HL-60 (cell line): ENCODE measurements around the gene FGF14.

Source experiments
- DNase-seq, 2 experiments: peaks; one replicate each; pipeline ENCODE4 v3.0.0-alpha.2; 2010 to 2020; ENCODE audit warnings: low read depth in 1 of 2, low spot score in 1 of 2
- H3K27ac ChIP-seq: fragments of 250-450 bp; sonication (Bioruptor Pico); replicated peaks from 2 replicates; pipeline ENCODE4 v1.5.1; 2020; ENCODE audit warnings: mild to moderate bottlenecking, moderate library complexity
- H3K27me3 ChIP-seq: fragments of 250-450 bp; sonication (Bioruptor Pico); 2 replicates; pipeline ENCODE4 v1.5.1; 2021; ENCODE audit warnings: mild to moderate bottlenecking, moderate library complexity; ENCODE audit not compliant: insufficient read depth, poor library complexity, severe bottlenecking
- H3K4me3 ChIP-seq: replicated peaks from 2 replicates; pipeline ENCODE4 v1.5.1; 2011; ENCODE audit warnings: mild to moderate bottlenecking, control low read depth, low read length; ENCODE audit not compliant: insufficient read depth
- GABPA ChIP-seq: IDR thresholded peaks from 2 replicates; pipeline ENCODE4 v1.6.1; 2012; ENCODE audit warnings: low read depth
- POLR2AphosphoS5 ChIP-seq: IDR thresholded peaks from 2 replicates; pipeline ENCODE4 v1.6.1; 2012; ENCODE audit warnings: low read depth
- SPI1 ChIP-seq: IDR thresholded peaks from 2 replicates; pipeline ENCODE4 v1.6.1; 2012; ENCODE audit warnings: low read depth, mild to moderate bottlenecking, borderline replicate concordance
- TF ChIP-seq, protein P1 (sequence below): IDR thresholded peaks from 2 replicates; pipeline ENCODE4 v1.6.1; 2012; ENCODE audit warnings: low read depth; ENCODE audit not compliant: insufficient replicate concordance
- TF ChIP-seq, protein P2 (sequence below): IDR thresholded peaks from one replicate; pipeline ENCODE4 v1.5.1; 2011; ENCODE audit warnings: low read length, control low read depth, inconsistent platforms; ENCODE audit not compliant: insufficient read depth

Gene FGF14

DNA sequence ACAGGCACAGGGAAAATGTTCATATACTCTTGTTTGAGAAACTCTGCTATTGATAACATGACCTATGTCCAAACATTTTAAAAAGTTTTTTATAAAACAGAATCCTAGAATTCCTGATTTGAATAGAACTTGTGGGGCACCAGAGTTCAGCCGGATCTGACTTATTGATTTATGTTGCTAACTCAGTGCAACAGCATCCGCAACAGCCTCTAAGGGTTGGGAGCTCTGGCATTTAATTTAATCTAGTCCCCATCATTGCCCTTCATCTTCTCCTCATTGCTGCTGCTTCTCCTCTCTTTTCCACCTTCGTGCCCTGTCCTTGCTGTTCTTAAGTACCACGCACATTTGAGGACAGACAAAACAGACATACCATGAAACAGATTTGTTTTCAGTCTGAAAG lies 214.5 kb downstream of the FGF14 start:
- H3K4me3 ChIP-seq, result no peak overlapping the region
- no peak overlapping the region for H3K27ac ChIP-seq
- H3K27me3 ChIP-seq, result no peaks in the 10 kb centered on the region
- no peak for TF ChIP-seq SPI1
- TF ChIP-seq, protein P1, sequence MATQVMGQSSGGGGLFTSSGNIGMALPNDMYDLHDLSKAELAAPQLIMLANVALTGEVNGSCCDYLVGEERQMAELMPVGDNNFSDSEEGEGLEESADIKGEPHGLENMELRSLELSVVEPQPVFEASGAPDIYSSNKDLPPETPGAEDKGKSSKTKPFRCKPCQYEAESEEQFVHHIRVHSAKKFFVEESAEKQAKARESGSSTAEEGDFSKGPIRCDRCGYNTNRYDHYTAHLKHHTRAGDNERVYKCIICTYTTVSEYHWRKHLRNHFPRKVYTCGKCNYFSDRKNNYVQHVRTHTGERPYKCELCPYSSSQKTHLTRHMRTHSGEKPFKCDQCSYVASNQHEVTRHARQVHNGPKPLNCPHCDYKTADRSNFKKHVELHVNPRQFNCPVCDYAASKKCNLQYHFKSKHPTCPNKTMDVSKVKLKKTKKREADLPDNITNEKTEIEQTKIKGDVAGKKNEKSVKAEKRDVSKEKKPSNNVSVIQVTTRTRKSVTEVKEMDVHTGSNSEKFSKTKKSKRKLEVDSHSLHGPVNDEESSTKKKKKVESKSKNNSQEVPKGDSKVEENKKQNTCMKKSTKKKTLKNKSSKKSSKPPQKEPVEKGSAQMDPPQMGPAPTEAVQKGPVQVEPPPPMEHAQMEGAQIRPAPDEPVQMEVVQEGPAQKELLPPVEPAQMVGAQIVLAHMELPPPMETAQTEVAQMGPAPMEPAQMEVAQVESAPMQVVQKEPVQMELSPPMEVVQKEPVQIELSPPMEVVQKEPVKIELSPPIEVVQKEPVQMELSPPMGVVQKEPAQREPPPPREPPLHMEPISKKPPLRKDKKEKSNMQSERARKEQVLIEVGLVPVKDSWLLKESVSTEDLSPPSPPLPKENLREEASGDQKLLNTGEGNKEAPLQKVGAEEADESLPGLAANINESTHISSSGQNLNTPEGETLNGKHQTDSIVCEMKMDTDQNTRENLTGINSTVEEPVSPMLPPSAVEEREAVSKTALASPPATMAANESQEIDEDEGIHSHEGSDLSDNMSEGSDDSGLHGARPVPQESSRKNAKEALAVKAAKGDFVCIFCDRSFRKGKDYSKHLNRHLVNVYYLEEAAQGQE, result no peak
- DNase-seq, result no peak

DNA sequence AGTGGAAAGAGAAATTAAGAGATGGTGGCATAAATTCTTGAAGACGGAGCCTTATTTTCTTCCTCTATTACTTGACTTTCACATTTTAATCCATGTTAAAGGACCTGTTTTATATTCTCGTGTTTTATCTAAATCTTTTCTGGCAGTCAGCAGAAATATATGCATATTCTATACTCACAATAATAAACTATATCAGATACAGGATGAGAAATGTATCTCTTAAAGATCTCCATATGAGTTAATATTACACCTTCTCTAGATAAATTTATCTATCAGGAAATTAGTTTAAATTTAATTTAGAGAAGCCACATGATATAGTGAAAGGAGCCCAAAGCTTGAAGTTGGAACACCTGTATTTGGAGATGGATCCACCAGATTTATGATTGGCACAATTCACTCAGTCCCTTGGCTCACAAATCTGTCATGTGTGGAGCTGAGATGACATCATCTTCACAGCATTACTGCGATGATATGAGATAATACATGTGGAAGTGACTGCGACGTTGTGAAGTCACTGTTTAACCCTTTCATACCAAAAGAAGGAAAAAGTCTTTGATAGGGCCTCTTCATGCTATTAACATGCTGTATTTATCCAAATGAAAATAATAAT lies 216.4 kb downstream of the FGF14 start:
- H3K4me3 ChIP-seq, result no peak overlapping the region
- DNase-seq, result no peak
- no peak overlapping the region for H3K27ac ChIP-seq
- TF ChIP-seq, protein P2, sequence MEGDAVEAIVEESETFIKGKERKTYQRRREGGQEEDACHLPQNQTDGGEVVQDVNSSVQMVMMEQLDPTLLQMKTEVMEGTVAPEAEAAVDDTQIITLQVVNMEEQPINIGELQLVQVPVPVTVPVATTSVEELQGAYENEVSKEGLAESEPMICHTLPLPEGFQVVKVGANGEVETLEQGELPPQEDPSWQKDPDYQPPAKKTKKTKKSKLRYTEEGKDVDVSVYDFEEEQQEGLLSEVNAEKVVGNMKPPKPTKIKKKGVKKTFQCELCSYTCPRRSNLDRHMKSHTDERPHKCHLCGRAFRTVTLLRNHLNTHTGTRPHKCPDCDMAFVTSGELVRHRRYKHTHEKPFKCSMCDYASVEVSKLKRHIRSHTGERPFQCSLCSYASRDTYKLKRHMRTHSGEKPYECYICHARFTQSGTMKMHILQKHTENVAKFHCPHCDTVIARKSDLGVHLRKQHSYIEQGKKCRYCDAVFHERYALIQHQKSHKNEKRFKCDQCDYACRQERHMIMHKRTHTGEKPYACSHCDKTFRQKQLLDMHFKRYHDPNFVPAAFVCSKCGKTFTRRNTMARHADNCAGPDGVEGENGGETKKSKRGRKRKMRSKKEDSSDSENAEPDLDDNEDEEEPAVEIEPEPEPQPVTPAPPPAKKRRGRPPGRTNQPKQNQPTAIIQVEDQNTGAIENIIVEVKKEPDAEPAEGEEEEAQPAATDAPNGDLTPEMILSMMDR, result no peak
- TF ChIP-seq, protein P1, result no peak
- TF ChIP-seq GABPA, result no peak
- no peak for TF ChIP-seq SPI1
- TF ChIP-seq POLR2AphosphoS5, result no peak
- H3K27me3 ChIP-seq, result no peaks in the 10 kb centered on the region

DNA sequence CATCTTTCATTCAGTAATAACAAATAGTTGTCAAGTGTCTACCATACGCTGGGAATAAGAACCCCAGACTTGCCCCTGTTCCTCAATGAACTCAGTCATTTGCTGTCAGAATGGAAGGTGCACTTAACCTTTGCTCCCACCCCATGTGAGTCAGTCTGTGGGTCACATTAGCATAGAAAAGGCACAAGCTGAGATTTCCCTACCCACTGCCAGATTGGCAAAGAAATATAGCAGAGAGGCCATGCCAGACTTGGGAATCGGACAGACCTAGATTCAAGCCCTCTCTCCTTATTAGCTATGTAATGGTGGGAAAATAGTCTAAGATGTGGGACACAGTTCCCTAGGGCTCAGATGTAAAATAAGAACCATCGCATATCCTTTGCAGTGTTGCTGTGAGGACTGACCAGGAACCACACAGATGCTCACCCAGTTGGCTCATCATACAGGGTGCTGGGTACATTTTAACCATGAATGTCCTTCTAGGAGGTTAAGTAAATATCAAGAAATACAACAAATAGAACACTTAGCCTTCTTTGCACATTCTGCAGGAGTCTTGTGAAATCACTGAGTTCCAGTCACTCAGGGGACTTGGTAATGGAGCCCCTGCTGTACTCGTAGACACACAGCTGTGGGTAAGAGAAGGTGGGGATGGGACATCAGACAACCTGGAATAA lies 218.2 kb downstream of the FGF14 start:
- H3K27me3 ChIP-seq, result no peaks in the 10 kb centered on the region
- H3K27ac ChIP-seq, result no peak overlapping the region
- DNase-seq, result no peak
- TF ChIP-seq SPI1 (no peak), POLR2AphosphoS5 (no peak), GABPA (no peak)
- TF ChIP-seq, protein P1, result no peak
- TF ChIP-seq, protein P2, result no peak
- H3K4me3 ChIP-seq, result no peak overlapping the region
